OCI-LY7 (cell line): Measurements from ENCODE around the gene ACTA2. TPM values are rescaled to one million over a fixed set of nuclear protein-coding genes. Genes with fewer than 3 reads are reported as not detected.

Experiments
- BruUV-seq: library from RNA; stranded (reverse); fragments of 400-500 nt; replicated peaks from 2 replicates; lab custom pipeline; 2021; lab: Mats Ljungman, UMichigan
- CTCF ChIA-PET: fragments of 300-600 bp; sonication (Branson Sonifier 250); formaldehyde crosslinking; loops from one replicate; lab custom pipeline; 2022; ENCODE audit warnings: antibody characterized with exemption; ENCODE audit not compliant: unreplicated experiment; lab: Charles Lee
- POLR2A ChIA-PET: fragments of 300-600 bp; sonication (Branson Sonifier 250); formaldehyde crosslinking; loops from one replicate; lab custom pipeline; 2022; ENCODE audit warnings: antibody characterized with exemption; lab: Charles Lee
- DNase-seq: peaks from one replicate; pipeline ENCODE4 v3.0.0-alpha.2; 2015; ENCODE audit warnings: low spot score
- H2AFZ ChIP-seq: fragments of 200-600 bp; sonication (generic), shearing (Covaris generic); 2 replicates; pipeline ENCODE4 v1.6.1; 2014; ENCODE audit warnings: mild to moderate bottlenecking, antibody characterized with exemption, low read length, moderate library complexity
- H3K27ac ChIP-seq: fragments of 200-600 bp; sonication (generic); 2 replicates; pipeline ENCODE4 v1.5.1; 2014; ENCODE audit warnings: mixed run types, low read depth, mild to moderate bottlenecking, moderate library complexity, low read length, inconsistent platforms; ENCODE audit not compliant: poor library complexity, severe bottlenecking
- H3K36me3 ChIP-seq: fragments of 200-600 bp; sonication (generic); 2 replicates; pipeline ENCODE4 v1.6.1; 2014; ENCODE audit warnings: mild to moderate bottlenecking, antibody characterized with exemption, low read length, moderate library complexity, mixed read lengths; ENCODE audit not compliant: insufficient read depth
- H3K4me1 ChIP-seq: fragments of 200-600 bp; sonication (generic); 2 replicates; pipeline ENCODE4 v1.5.1; 2014; ENCODE audit warnings: mild to moderate bottlenecking, low read length; ENCODE audit not compliant: insufficient read depth, poor library complexity, severe bottlenecking
- H3K4me2 ChIP-seq: fragments of 200-600 bp; sonication (generic); 2 replicates; pipeline ENCODE4 v1.6.1; 2014; ENCODE audit warnings: mild to moderate bottlenecking, low read length
- H3K4me3 ChIP-seq: fragments of 200-600 bp; sonication (generic); 2 replicates; pipeline ENCODE4 v1.5.1; 2014; ENCODE audit warnings: mild to moderate bottlenecking, low read depth, low read length; ENCODE audit not compliant: poor library complexity, severe bottlenecking
- H3K79me2 ChIP-seq: fragments of 200-600 bp; sonication (generic); 2 replicates; pipeline ENCODE4 v1.6.1; 2016; ENCODE audit warnings: low read depth, mild to moderate bottlenecking, low read length, moderate library complexity, mixed read lengths; ENCODE audit not compliant: insufficient read depth
- H3K9me2 ChIP-seq: fragments of 200-600 bp; sonication (generic); 2 replicates; pipeline ENCODE4 v1.6.1; 2016; ENCODE audit warnings: mild to moderate bottlenecking, low read length, mixed read lengths; ENCODE audit not compliant: insufficient read depth
- H3K9me3 ChIP-seq: fragments of 200-600 bp; sonication (generic); 2 replicates; pipeline ENCODE4 v1.6.1; 2014; ENCODE audit warnings: mild to moderate bottlenecking, mixed run types, low read length, mixed read lengths
- H4K20me1 ChIP-seq: fragments of 200-600 bp; sonication (generic); 2 replicates; pipeline ENCODE4 v1.6.1; 2014; ENCODE audit warnings: mild to moderate bottlenecking, antibody characterized with exemption, low read length, moderate library complexity, mixed read lengths; ENCODE audit not compliant: insufficient read depth
- CTCF ChIP-seq: fragments of 200-600 bp; sonication (generic); conservative IDR thresholded peaks from 2 replicates; pipeline ENCODE4 v1.5.1; 2014; ENCODE audit warnings: mild to moderate bottlenecking, antibody characterized with exemption, low read length, moderate library complexity, mixed read lengths
- EZH2phosphoT487 ChIP-seq: fragments of 200-600 bp; sonication (generic); IDR thresholded peaks from 2 replicates; pipeline ENCODE4 v1.6.1; 2018; ENCODE audit warnings: low read depth, borderline replicate concordance, mild to moderate bottlenecking, mixed run types, antibody characterized with exemption, low read length, moderate library complexity, mixed read lengths
- intact Hi-C: fragments of 100-400 bp; cut with micrococcal nuclease; formaldehyde crosslinking; loops from one replicate; pipeline ENCODE4 v1.10.0; 2022; ENCODE audit not compliant: unreplicated experiment
- small RNA-seq: library from RNA; depleted of rRNA; stranded (forward); fragments of <200 nt; gene quantifications from one replicate; pipeline ENCODE3, GENCODE V24; 2014
- total RNA-seq, 2 experiments: library from RNA; depleted of rRNA in 1 of 2; stranded (reverse); fragments of >200 nt in 1 of 2; shearing (Covaris generic) in 1 of 2; gene quantifications; 2 replicates each; pipeline ENCODE4 v1.2.3, GENCODE V29; 2014 to 2022

ACTA2 gene
- total RNA-seq, 2 experiments from 2014 or later, result 1.4 to 3.3 TPM

GRCh38 chr10:88886557-88886956, 66.0 kb downstream of the ACTA2 start:
- no peaks in the 10 kb centered on the region; the same call in 1 of the 2 replicates for H4K20me1 ChIP-seq
- DNase-seq, result peak; percentile 78
- H2AFZ ChIP-seq, result no peak overlapping the region
- H3K9me2 ChIP-seq, result no peaks in the 10 kb centered on the region
- H3K36me3 ChIP-seq, result 0 out of 2 replicates have a peak, but pooled peaks cover 6% of the 10 kb centered on the region
- H3K79me2 ChIP-seq, result peaks cover 100% of the 10 kb centered on the region
- peak overlapping the region; percentile 92 for H3K4me2 ChIP-seq
- no TSS peak for BruUV-seq
- H3K27ac ChIP-seq, result peak overlapping the region; percentile 93
- H3K9me3 ChIP-seq, result no peaks in the 10 kb centered on the region
- intact Hi-C loops, result loop anchor here (5.0 to 10.0 kb wide), 3 partner anchors 772 to 1792 kb away; partner anchors contain the start of genes GLUD1 and SHLD2
- peak overlapping the region; percentile 80 for H3K4me3 ChIP-seq
- TF ChIP-seq CTCF (no peak), EZH2phosphoT487 (no peak)
- CTCF ChIA-PET, result interaction anchor here (1.0 kb wide), 1 partner anchor 14 kb away, joined by 5 read pairs; no protein-coding TSS in a partner anchor
- H3K4me1 ChIP-seq, result peaks cover 94% of the 10 kb centered on the region
- POLR2A ChIA-PET, result interaction anchor here (0.6 to 17.8 kb wide), 6 partner anchors 9 to 519 kb away, joined by 3 to 201 read pairs (median 13); partner anchors contain the start of gene FAS

Small RNAs within 50 kb of the gene (small RNA-seq; reads per million reads assigned to genes)
- gene RF02116, result not detected

Other genes starting within 250 kb of the ACTA2 start
- not detected in 2 replicates for gene LIPK, start 246.5 kb downstream of the ACTA2 start, total RNA-seq (2014; rRNA removed; shearing (Covaris generic))
- gene LIPK, start 246.5 kb downstream of the ACTA2 start, total RNA-seq (2022), result not detected in 2 replicates
- gene LIPN, start 192.8 kb downstream of the ACTA2 start, total RNA-seq (2014; rRNA removed; shearing (Covaris generic)), result not detected in 2 replicates
- gene LIPN, start 192.8 kb downstream of the ACTA2 start, total RNA-seq (2022), result not detected in 2 replicates
- gene LIPM, start 150.0 kb downstream of the ACTA2 start, total RNA-seq (2014; rRNA removed; shearing (Covaris generic)), result not detected in 2 replicates
- gene LIPM, start 150.0 kb downstream of the ACTA2 start, total RNA-seq (2022), result not detected in 2 replicates
- not detected in 2 replicates for gene ANKRD22, start 100.9 kb downstream of the ACTA2 start, total RNA-seq (2014; rRNA removed; shearing (Covaris generic))
- not detected in 2 replicates for gene ANKRD22, start 100.9 kb downstream of the ACTA2 start, total RNA-seq (2022)
- gene STAMBPL1, start 72.5 kb downstream of the ACTA2 start, total RNA-seq (2014; rRNA removed; shearing (Covaris generic)), result 47.2 and 69.0 TPM in 2 replicates
- gene STAMBPL1, start 72.5 kb downstream of the ACTA2 start, total RNA-seq (2022), result 41.0 and 44.4 TPM in 2 replicates
- 7.7 and 10.1 TPM in 2 replicates for gene FAS, start 38.0 kb upstream of the ACTA2 start, total RNA-seq (2014; rRNA removed; shearing (Covaris generic))
- 19.2 and 21.0 TPM in 2 replicates for gene FAS, start 38.0 kb upstream of the ACTA2 start, total RNA-seq (2022)